SH-SY5Y (cell line): ENCODE results near the gene CCT5.

Experiments used
- GATA2 ChIP-seq: IDR thresholded peaks from 2 replicates; pipeline ENCODE4 v1.6.1; 2011; ENCODE audit warnings: mild to moderate bottlenecking, low read depth, low read length
- GATA3 ChIP-seq: IDR thresholded peaks from 2 replicates; pipeline ENCODE4 v1.6.1; 2011; ENCODE audit warnings: low read depth, mild to moderate bottlenecking, low read length, moderate library complexity

CCT5 gene

DNA sequence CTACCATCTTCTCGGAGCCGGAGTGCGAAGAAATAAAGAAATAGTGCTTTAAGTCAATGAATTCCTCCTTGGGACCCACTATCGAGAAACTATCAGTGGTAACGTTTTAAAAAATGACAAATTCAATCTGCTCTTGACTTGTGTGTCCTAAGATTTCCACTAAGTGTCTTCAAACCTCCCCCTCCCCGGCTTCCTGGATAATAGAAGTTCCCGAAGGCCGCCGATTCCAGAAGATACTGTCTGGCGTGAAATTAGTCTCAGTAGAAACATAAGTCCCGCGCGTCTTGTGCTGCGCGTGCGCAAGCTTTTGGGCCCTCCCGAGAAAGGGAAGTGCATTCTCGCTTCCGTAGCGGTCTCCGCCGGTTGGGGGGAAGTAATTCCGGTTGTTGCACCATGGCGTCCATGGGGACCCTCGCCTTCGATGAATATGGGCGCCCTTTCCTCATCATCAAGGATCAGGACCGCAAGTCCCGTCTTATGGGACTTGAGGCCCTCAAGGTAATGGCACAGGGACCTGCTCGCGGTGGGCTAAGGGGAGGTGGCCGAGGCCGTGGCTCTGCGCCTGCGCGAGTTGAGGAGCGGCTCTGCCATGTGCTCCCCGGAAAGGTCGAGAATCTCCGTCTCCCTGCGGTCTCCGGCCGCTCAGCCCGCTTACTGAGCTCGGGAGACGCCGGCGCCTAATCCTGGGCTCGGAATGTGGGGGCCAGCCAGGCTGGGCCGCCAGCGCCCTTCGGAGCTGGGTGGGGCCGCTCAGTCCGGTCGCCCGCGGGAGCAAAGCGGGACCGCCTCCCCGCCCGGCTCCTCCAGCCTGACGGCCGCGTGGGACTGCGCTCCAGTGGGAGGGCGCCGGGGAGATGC is at the start of gene CCT5:
Gene CCT5, plus strand, starts transcription at position 333 of the 858 bp plus-strand sequence. Its CDS starts 61 bp downstream, at position 394.
- TF ChIP-seq GATA3 (0 out of 2 replicates have a peak, but pooled peaks have one; percentile 33), GATA2 (peak; percentile 89)

DNA sequence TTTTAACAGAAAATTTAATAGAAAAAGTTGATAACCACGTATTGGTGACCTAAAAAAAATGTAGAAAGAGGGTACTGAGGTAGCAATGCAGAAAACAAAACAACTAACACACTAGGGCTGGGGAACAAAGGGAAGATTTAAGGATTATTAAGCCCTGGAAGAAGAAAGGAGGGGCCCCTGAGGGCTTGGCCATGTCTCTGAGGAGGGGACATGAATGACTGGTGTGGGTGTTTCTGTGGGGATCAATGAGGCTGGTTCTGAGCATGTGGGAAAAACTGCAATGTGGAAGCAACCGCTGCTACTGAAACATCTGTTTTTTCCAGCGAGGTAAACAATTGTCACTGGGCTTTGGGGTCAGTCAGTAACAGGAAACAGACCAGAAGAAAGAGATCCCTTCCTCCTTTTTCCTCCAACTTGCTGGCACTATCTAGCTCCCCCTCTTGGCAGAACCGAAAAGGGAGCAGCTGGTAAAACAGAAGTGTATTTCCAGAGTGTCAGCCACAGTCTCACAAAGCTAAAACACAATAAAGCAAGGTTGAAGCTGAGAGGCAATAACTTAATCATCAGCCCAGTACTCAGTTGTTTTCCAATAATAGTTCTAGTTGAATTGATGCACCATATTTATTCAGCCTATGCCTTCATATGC is 48.7 kb upstream of the CCT5 start:
- TF ChIP-seq GATA2: no peak
- no peak for TF ChIP-seq GATA3

DNA sequence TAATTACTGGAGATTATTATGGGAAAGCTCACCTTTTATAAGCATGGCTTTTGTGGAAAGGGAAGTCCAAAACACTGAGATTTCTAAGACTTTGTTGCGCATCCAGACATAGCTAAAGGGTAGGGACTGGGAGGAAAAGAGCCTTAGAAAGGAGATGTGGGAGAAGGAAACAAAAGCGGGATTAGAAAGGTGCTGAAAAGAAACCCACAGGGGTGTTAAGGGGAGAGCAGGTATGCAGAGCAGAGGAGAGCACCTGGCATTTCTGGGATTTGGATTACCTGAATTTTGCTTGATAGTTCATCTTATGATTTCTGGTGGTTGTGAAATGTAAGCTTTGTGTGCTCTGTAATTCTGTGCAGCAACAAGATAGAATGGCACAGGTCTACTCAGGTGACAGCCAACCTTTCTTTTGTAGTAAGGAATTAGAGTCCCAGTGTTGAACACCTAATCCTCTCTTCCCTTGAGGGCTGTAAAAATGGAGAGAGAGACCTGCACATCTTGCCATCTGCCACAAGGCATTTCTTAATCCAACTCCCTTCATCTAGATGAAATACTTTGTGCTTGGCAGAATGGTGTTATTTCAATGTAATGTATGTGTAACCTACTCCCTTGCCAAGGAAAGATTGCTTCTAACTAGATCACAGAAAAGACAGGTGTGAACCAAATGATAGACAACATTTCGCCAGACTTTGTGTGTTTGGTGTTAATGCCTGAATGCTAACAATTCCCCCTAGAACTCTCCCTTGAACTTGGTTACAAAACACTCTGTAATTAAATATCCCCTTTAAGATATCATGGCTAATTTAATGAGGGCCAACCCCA is 47.8 kb upstream of the CCT5 start:
- TF ChIP-seq GATA3 (no peak), GATA2 (no peak)

DNA sequence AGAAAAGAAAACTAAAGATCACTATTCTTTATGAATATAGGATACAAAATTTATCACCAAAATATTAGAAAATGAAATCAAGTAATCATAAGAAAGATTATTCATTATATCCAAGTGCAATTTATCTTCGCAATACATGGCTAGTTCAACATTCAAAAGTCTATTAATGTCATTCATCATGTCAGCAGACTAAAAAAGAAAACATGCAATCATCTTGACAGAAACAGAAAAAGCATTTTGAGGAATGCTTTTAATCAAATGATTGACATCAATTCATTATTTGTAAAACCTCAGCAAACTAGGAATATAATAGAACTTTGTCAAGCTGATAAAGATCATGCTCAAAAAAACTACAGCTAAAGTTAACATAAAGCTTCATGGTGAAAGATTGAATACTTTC is 41.1 kb upstream of the CCT5 start:
- TF ChIP-seq GATA2: no peak
- no peak for TF ChIP-seq GATA3

DNA sequence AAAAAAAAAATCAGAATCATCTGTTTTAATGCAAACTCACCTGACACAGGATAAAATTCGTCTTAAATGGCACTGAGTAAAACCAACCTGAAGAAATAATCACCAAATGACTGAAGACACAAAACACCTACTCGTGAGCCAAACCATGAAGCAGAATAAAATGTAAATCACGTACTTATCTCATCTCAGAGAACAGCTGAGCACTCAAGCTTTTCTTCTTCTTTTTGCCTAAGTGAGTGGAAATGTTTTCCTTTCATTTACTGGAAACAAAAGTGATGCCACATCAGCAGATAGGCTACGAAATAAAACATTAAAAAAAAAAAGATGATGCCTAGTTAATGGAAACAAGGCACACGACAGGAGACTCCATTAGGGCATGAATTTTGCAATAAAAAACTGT is 36.8 kb upstream of the CCT5 start:
- TF ChIP-seq GATA2 (no peak), GATA3 (no peak)

DNA sequence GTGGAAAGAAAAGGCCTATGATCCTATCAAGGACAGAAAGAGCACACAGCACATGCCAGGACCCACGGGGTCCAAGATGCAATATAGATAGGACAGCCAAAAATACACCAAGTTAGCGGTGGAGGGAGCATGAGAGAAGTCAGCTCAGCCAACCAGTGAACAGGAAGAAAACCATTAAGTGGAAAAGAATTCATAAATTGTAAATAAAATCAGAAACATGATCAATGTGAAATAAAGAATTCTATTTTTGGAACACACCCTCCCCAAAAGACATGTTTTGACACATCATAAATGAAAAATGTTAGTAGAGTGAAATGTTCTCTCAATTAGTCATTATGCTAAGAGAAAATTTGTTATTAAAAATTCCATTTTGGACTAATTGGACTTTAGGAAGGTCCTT is 36.0 kb upstream of the CCT5 start:
- no peak for TF ChIP-seq GATA3

DNA sequence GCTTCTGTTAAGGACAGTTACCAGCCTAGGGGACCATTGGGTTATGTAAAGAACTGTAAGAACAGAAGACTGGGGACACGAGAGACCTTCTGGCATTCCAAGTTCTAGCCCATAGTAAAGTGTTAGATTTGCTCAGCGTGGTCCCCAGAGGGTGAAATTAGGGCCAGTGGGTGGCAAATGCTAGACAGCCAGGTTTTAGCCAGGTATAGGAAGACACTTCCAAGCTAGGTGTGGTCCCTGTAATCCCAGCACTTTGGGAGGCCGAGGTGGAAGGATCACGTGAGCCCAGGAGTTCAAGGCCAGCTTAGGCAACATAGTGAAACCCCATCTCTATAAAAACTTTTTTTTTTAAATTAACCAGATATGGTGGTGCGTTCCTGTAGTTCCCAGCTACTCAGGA is 34.7 kb upstream of the CCT5 start:
- TF ChIP-seq GATA3: no peak
- no peak for TF ChIP-seq GATA2

DNA sequence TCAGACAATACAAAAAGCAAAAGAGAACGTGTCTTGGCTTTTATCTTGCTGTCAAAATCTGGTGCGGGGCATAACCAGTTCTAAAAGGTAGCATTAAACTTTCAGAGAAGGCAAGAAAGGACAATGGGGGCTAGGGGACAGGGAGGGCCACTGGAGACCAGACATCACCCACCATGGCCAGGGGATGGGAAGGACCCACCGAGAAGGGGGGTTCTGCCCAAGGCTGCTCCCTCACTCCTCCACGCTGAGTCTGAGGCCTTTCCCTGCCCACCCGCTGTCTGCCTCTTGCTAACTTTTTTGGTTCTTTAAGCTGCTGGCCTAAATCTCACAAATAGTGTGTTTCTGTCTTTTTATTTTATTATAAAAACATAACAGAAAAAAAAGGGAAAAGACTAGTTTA is 34.0 kb upstream of the CCT5 start:
- TF ChIP-seq GATA2: no peak
- no peak for TF ChIP-seq GATA3

DNA sequence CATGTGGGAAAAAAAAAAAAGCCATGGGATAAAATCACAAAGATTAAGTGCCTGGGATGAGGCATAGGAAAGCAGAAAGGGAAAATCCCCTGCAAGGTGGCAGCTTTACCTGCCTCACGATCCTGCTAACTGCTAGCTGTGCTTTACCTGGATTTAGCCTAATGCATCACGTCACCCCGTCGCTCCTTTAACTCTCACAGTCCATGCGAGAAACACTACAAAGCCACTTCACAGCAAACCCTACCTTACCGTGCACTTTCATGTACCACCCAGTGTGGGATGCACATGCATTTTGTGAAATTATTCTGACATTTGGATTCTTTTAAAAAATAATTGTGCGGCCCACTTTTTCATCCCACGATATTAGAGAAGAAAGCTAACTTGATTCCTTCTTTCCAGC is 31.4 kb upstream of the CCT5 start:
- TF ChIP-seq GATA3 (no peak), GATA2 (no peak)

DNA sequence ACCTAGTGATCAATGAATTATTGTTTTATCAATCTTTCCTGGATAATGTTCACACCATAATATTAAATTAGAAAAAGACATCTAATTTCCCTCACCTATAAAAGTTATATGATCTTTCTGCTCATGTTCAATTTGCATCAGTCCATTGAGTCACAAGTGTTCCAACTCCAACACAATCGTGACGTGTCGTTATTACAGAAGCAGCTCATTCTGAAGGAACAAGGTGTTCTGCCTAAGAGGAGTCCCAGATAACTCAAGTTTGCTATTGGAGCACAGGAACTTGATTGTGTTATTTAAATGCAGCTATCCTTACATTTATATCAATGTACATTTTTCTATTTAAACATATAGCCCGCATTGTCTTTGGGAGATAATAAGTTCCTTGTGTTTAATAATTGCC is 31.0 kb upstream of the CCT5 start:
- no peak for TF ChIP-seq GATA3
- no peak for TF ChIP-seq GATA2

DNA sequence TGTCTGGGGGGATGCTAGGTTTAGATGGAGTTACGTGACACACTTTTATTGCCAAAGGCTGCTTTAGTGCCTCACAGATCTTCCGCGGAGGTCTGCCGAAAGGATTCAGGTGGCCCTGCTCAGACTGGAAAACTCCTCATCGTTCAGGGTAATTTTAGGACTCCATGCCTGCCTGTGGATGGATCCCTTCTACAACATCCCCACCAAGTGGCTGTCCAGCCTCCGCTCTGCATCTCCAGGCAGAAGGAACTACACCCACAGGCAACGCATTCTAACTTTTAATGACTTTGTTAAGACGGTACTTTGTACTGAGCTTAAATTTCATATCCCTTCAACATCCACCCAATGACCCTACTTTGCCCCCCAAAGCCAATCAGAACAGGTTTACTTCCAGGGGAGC is 29.8 kb upstream of the CCT5 start:
- no peak for TF ChIP-seq GATA3
- no peak for TF ChIP-seq GATA2

DNA sequence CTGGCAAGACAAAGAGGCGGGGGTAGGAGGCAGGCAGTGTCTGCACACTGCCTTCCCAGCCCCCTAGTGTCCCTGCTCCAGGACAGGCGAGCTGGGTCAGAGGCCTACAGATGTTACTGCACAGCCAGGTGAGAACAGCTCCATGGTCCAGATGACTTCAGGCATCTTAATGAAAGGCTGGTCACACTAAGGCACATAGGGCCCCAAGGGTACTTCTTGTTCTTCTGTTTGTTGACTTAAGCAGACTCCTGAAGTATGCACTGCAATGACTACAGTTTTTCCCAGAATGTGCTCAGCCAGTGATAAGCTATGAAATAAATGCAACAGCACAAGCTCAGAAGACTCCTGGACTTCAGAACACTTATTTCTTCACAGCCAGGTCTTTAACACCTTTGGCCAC is 27.8 kb upstream of the CCT5 start:
- TF ChIP-seq GATA3 (no peak), GATA2 (no peak)

DNA sequence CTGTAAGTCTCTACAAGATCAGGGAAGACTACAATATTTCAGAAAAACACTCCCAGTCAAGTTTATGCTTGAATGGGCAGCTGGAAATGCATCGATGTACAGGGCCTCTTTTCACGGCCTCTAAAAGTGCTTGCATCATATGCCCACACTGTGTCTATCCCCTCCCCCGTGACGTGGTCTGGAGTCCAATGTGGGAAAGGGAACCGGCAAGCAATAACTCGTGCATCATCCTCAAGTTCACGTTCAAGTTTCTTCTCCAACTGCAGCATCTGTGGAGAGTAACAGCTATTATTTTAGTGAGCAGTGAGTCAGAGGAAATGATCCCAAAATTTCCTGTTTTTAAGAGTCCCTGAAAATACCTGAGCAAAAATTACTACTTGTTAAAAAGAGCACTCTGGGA is 22.7 kb upstream of the CCT5 start:
- TF ChIP-seq GATA2 (no peak), GATA3 (no peak)

DNA sequence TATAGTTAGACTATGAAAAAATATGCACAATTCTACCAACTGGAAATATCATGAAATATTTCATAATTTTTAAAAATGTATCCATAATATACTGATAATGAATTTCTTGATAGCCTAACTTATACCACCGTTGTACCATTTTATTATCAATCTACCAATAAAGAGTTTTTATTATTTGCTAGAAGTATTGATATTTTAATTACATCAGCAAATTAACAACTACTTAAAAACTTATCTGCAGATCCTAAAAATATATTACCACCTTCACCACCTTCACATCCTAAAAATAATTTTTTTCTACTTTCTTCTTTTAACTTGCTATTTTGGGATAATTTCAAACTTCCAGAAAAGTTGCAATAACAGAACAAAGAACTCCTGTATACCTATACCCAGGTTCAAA is 21.8 kb upstream of the CCT5 start:
- no peak for TF ChIP-seq GATA2
- no peak for TF ChIP-seq GATA3
